Activated naive CD4-positive, alpha-beta T cell treated with anti-CD3 and anti-CD28 coated beads, Interleukin-2, amount 10 ng/mL, durations not matched to agents 7 days and 5 days (primary cell): ENCODE results near the gene DVL2.
"Not testable (repeated sequence)": the region's sequence is repeated elsewhere in the genome, so short reads cannot be mapped to it uniquely, and the experiment has no call there.

Source experiments
- CTCF ChIA-PET: fragments of 350-600 bp; sonication (Branson Sonifier 250); formaldehyde crosslinking; loops from one replicate; lab custom pipeline; 2021; ENCODE audit warnings: antibody characterized with exemption; lab: Charles Lee
- DNase-seq: peaks from one replicate; pipeline ENCODE4 v3.0.0-alpha.2; 2020
- H3K27ac Mint-ChIP-seq: one replicate; pipeline ENCODE4 v1.8.0; 2021; ENCODE audit warnings: mild to moderate bottlenecking, moderate library complexity, mixed read lengths
- H3K27me3 Mint-ChIP-seq: one replicate; pipeline ENCODE4 v1.8.0; 2021; ENCODE audit warnings: mild to moderate bottlenecking, mixed read lengths
- H3K36me3 Mint-ChIP-seq: one replicate; pipeline ENCODE4 v1.8.0; 2021; ENCODE audit warnings: mixed read lengths
- H3K4me1 Mint-ChIP-seq: one replicate; pipeline ENCODE4 v1.8.0; 2021; ENCODE audit warnings: mixed read lengths
- H3K4me3 Mint-ChIP-seq: one replicate; pipeline ENCODE4 v1.8.0; 2021; ENCODE audit warnings: mild to moderate bottlenecking, moderate library complexity, mixed read lengths
- H3K9me3 Mint-ChIP-seq: one replicate; pipeline ENCODE4 v1.8.0; 2021; ENCODE audit warnings: mixed read lengths

DVL2 gene

GRCh38 chr17:7195971-7196370 lies 38.3 kb downstream of the DVL2 start:
- Mint-ChIP-seq H3K27me3 (no peaks in the 10 kb centered on the region), H3K9me3 (no peaks in the 10 kb centered on the region), H3K4me1 (no peaks in the 10 kb centered on the region), H3K27ac (no peak overlapping the region), H3K36me3 (no peaks in the 10 kb centered on the region), H3K4me3 (no peak overlapping the region)
- no peak for DNase-seq
- CTCF ChIA-PET, result no interaction called here

DNA sequence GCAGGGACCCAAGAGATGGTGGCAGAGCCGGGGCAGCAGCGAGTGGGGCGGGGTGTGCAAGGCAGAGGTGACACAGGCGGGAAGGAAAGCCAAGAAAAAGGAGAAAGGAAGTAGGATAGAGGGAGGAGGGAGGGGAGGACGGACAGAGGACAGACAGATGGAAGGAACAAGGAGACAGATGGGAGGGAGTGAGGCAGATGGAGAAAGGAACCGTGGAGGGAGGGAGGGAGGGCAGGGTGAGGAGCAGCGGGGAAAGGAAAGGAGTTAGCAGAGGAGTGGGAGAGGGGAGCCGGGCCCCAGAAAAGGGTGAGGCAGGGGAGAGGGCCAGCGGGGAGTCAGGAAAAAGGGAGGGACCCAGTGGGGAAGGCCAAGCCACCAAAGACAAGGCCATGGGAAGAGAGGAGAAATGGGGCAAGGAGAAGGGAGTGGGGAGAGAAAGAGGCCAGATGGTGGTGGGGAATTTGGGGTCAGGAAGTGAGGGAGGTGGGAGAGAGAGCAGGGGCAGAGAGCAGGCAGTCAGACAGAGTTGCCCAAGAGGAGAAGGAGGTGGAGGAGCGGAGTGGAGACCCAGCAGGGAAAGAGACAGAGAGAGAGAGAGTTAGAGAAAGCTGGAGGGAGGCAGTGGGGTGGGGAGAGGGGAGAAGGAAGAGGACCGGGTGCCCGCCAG lies 41.9 kb downstream of the DVL2 start:
- Mint-ChIP-seq H3K36me3 (no peaks in the 10 kb centered on the region), H3K27me3 (no peaks in the 10 kb centered on the region), H3K4me3 (no peak overlapping the region), H3K4me1 (no peaks in the 10 kb centered on the region), H3K9me3 (no peaks in the 10 kb centered on the region), H3K27ac (no peak overlapping the region)
- DNase-seq, result no peak
- CTCF ChIA-PET, result no interaction called here

DNA sequence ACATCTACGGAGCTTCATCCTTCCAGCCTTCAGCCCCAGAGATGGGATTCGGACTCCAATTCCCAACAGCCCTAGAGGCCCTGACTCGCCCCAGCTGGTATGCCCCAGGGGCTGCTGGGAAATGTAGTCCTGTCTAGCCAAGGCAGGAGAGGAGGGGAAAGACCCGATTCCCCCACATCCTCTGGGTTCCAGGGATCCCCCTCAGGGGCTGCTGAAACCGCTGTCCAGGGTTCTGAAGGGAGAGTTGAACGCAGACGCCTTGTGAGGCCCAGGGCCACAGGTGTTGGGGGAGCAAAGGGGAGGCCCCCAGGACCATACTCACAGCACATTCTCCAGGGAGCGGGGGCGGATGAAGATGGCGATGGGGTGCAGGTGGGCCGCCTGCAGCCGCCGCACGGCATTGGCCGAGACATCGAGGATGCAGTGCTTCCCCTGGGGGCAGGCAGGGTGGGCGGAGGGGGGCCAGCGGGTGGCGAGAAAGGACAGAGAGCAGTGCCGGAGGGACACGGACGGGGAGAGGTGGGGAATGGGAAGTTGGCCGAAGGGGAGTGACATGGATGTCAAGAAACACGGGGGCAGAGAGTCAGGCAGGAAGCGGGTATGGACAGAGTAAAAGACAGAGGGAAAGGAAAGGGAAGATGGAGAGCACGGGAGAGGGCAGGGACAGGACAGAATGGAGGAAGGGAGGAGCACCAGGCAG lies 42.6 kb downstream of the DVL2 start:
- Mint-ChIP-seq H3K36me3 (no peaks in the 10 kb centered on the region), H3K9me3 (no peaks in the 10 kb centered on the region), H3K4me3 (no peak overlapping the region), H3K27me3 (no peaks in the 10 kb centered on the region), H3K27ac (no peak overlapping the region), H3K4me1 (peaks cover under 1% of the 10 kb centered on the region)
- peak; percentile 61 for DNase-seq
- CTCF ChIA-PET, result interaction anchor here (1.1 kb wide), 1 partner anchor 14 kb away, joined by 4 read pairs; no protein-coding TSS in a partner anchor

DNA sequence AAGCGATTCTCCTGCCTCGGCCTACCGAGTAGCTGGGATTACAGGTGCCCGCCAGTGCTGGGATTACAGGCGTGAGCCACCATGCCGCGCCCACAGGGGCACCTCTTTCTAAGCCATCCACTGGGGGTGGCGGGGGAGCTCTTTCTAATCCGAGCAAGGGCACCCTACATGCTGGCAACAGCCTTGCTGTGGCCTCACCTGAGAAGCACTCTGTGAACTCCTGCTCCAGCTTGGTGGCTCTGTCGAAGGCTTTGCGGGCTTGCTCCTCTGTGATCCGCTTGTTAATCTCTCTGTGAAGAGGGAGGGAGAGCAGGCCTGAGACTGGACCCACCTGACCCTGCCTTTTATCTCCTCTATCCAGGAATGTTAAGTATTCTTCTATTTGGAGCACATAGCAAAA lies 43.2 kb downstream of the DVL2 start:
- peaks cover 7% of the 10 kb centered on the region for H3K4me1 Mint-ChIP-seq
- H3K4me3 Mint-ChIP-seq, result no peak overlapping the region
- H3K36me3 Mint-ChIP-seq, result no peaks in the 10 kb centered on the region
- H3K27me3 Mint-ChIP-seq, result no peaks in the 10 kb centered on the region
- CTCF ChIA-PET, result interaction anchor here (1.1 kb wide), 1 partner anchor 14 kb away, joined by 4 read pairs; no protein-coding TSS in a partner anchor
- no peaks in the 10 kb centered on the region for H3K9me3 Mint-ChIP-seq
- peak; percentile 13 for DNase-seq
- no peak overlapping the region for H3K27ac Mint-ChIP-seq

DNA sequence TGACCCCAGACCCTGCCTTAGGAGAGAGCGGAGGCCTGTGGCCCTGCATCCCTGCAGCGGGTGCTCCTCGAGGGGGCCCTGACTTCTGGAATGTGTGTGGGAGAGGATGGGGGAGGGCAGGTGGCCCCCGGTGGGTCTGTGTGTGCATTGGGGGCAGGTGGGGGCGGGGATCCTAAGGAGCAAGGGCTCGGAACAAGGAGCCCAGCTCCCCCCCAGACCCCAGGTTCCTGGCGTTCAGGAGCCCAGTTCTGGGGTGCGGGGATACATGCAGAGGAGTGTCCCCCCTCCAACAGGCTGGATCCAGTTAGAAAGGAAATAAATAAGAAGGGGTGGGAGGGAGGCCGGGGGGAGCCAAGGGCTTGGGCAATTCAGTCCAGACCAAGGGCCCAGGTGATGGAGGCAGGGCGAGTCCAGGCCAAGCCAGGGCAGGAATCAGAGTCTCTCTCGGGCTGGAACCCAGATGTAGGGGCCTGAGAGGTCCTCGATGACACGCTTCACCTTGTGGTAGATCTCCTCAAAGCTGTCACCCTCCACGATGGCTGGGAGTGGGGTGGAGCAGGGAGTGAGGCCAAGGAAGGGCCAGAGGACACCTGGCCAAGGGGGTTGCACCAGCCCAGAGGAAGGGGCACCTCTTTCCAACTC lies 43.9 kb downstream of the DVL2 start:
- CTCF ChIA-PET, result interaction anchor here (1.1 kb wide), 1 partner anchor 13 kb away, joined by 4 read pairs; no protein-coding TSS in a partner anchor
- H3K4me1 Mint-ChIP-seq, result peaks cover 7% of the 10 kb centered on the region
- no peaks in the 10 kb centered on the region for H3K36me3 Mint-ChIP-seq
- peaks cover 3% of the 10 kb centered on the region for H3K27me3 Mint-ChIP-seq
- no peak overlapping the region for H3K27ac Mint-ChIP-seq
- no peak overlapping the region for H3K4me3 Mint-ChIP-seq
- H3K9me3 Mint-ChIP-seq, result no peaks in the 10 kb centered on the region
- peak; percentile 19 for DNase-seq

GRCh38 chr17:7186241-7186640 lies 48.1 kb downstream of the DVL2 start:
- no peaks in the 10 kb centered on the region for H3K36me3 Mint-ChIP-seq
- H3K27me3 Mint-ChIP-seq, result peaks cover 9% of the 10 kb centered on the region
- DNase-seq, result peak; percentile 34
- no peaks in the 10 kb centered on the region for H3K9me3 Mint-ChIP-seq
- peaks cover 7% of the 10 kb centered on the region for H3K4me1 Mint-ChIP-seq
- no peak overlapping the region for H3K27ac Mint-ChIP-seq
- no peak overlapping the region for H3K4me3 Mint-ChIP-seq
- CTCF ChIA-PET, result interaction anchor here (1.5 to 1.7 kb wide), 2 partner anchors 134 to 141 kb away, joined by 5 to 6 read pairs; no protein-coding TSS in a partner anchor

DNA sequence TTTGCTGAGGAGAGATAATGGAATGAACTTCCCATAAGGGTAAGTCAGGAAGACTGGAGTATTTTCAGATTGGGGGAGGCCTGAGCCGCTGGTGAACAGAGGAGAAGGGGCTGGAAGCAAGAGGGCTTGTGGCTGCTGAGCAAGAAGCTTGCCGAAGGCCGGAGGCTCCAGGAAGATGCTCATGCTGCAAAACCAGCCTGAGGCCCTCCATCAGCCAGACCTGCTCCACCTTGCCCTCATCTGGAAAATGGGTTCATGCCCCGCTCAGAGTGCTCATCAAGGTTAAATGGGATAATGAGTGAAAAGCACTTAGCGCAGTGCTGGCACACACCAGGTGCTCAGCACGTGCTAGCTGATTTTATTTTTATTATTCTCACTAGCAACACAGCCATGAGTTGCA lies 49.7 kb downstream of the DVL2 start:
- H3K27me3 Mint-ChIP-seq, result peaks cover 9% of the 10 kb centered on the region
- DNase-seq, result no peak
- H3K27ac Mint-ChIP-seq, result no peak overlapping the region
- CTCF ChIA-PET, result interaction anchor here (0.8 to 1.7 kb wide), 5 partner anchors 48 to 341 kb away, joined by 3 to 5 read pairs (median 3); no protein-coding TSS in a partner anchor
- no peak overlapping the region for H3K4me3 Mint-ChIP-seq
- H3K36me3 Mint-ChIP-seq, result no peaks in the 10 kb centered on the region
- H3K4me1 Mint-ChIP-seq, result peaks cover 7% of the 10 kb centered on the region
- H3K9me3 Mint-ChIP-seq, result no peaks in the 10 kb centered on the region

DNA sequence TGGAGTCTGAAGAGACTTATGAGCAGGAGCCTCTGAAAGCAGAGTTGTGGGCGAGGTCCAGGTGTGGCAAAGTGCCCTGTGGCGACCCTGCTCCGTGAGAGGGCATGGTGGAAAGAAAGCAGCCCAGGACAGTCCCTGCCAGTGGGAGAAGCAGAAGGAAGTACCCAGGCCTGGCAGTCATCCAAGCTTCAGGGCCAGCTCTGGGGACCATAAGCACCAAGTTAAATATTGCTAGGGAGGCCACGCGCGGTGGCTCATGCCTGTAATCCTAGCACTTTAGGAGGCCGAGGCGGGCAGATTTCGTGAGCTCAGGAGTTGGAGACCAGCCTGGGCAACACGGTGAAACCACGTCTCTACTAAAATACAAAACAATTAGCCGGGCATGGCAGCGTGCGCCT lies 50.2 kb downstream of the DVL2 start:
- H3K27ac Mint-ChIP-seq, result no peak overlapping the region
- DNase-seq, result no peak

DNA sequence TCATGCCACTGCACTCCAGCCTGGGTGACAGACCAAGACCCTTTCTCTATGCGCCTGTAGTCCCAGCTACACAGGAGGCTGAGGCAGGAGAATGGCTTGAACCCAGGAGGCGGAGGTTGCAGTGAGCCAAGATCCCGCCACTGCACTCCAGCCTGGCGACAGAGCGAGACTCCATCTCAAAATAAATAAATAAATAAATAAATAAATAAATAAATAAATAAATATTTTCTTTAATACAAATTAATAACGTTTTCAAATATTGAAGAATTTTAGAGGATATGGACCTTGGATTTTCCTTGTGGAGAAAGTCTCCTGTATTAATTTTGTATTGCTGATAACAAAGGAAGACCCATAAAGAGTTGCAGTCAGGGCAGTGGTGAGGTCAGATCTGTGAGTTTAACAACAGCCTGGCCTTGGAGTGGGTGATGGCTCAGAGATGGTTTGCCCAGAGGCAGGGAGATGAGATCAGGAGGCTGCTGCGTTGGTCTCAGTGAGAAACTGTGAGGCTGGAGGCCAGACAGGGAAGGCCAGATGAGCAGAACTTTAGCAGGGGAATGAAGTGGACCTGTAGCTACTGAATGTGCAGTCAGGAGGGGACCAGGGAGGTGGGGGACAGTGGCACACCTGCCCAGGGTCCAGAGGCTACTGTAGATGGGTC lies 50.8 kb downstream of the DVL2 start:
- Mint-ChIP-seq H3K27ac (no peak overlapping the region), H3K27me3 (peaks cover 9% of the 10 kb centered on the region), H3K9me3 (no peaks in the 10 kb centered on the region), H3K4me1 (peaks cover 7% of the 10 kb centered on the region), H3K36me3 (no peaks in the 10 kb centered on the region), H3K4me3 (no peak overlapping the region)
- CTCF ChIA-PET, result interaction anchor here (1.4 to 1.9 kb wide), 2 partner anchors 132 to 340 kb away, joined by 3 to 5 read pairs; no protein-coding TSS in a partner anchor
- no peak for DNase-seq

More for the DNA sequence above, 50.2 kb downstream of the DVL2 start:
- Mint-ChIP-seq H3K4me3 (no peak overlapping the region), H3K4me1 (peaks cover 7% of the 10 kb centered on the region), H3K36me3 (no peaks in the 10 kb centered on the region), H3K9me3 (no peaks in the 10 kb centered on the region), H3K27me3 (peaks cover 9% of the 10 kb centered on the region)
- CTCF ChIA-PET, result interaction anchor here (0.8 to 1.4 kb wide), 3 partner anchors 47 to 341 kb away, joined by 3 to 4 read pairs (median 3); no protein-coding TSS in a partner anchor

DNA sequence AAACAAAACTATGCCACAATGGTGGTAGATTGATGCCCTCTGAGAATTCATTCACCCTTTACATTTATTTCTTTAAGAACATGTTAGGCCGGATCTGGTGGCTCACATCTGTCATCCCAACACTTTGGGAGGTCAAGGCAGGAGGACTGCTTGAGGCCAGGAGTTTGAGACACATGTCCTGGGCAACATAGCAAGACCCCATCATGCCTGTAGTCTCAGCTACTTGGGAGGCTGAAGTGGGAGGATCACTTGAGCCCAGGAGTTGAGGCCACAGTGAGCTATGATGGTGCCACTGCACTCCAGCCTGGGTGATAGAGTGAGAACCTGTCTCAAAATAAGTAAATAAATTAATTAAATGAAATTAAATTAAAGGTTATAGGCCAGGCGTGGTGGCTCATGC lies 52.2 kb downstream of the DVL2 start:
- not testable (repeated sequence) for H3K9me3 Mint-ChIP-seq, H3K27ac Mint-ChIP-seq
- CTCF ChIA-PET, result interaction anchor here (1.4 to 1.9 kb wide), 2 partner anchors 130 to 136 kb away, joined by 5 read pairs; no protein-coding TSS in a partner anchor

GRCh38 chr17:7179317-7180254 lies 54.7 kb downstream of the DVL2 start, which contains the start of gene ASGR1:
Gene ASGR1 (minus strand): TSS chr17:7179370. CDS start chr17:7178563, 807 bp downstream.
- H3K27me3 Mint-ChIP-seq, result peaks cover 3% of the 10 kb centered on the region
- no peaks in the 10 kb centered on the region for H3K9me3 Mint-ChIP-seq
- no peak within 1 kb of the TSS for H3K4me3 Mint-ChIP-seq
- DNase-seq, result no peak
- peaks cover 14% of the 10 kb centered on the region for H3K4me1 Mint-ChIP-seq
- H3K27ac Mint-ChIP-seq, result no peak within 1 kb of the TSS
- H3K36me3 Mint-ChIP-seq, result no peaks in the 10 kb centered on the region
- CTCF ChIA-PET, result interaction anchor here (1.0 kb wide), 1 partner anchor 134 kb away, joined by 4 read pairs; no protein-coding TSS in a partner anchor

More for the DNA sequence above, 52.2 kb downstream of the DVL2 start:
- DNase-seq, H3K36me3 Mint-ChIP-seq, H3K27me3 Mint-ChIP-seq, H3K4me3 Mint-ChIP-seq: not testable (repeated sequence)
- peaks cover 19% of the 10 kb centered on the region for H3K4me1 Mint-ChIP-seq

DNA sequence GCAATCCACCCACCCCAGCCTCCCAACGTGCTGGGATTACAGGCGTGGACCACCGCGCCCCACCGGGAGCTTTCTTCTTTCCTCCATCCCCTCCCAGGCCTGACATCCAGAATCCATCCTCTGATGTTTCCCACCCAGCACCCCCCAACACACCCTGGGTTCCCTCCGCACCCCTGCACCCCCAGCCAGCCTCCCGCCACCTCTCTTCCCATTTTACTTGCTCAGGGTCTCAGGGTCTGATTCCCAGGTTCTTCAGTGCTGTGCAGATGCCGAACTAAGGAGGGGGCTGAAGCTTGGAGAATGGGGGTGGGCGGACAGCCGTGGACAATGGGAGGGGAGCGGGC lies 55.4 kb downstream of the DVL2 start:
- Mint-ChIP-seq H3K27ac (no peak overlapping the region), H3K4me3 (no peak overlapping the region), H3K36me3 (no peaks in the 10 kb centered on the region), H3K9me3 (no peaks in the 10 kb centered on the region), H3K4me1 (peaks cover 14% of the 10 kb centered on the region), H3K27me3 (peaks cover 3% of the 10 kb centered on the region)
- no peak for DNase-seq
- CTCF ChIA-PET, result interaction anchor here (0.6 to 2.7 kb wide), 2 partner anchors 18 to 127 kb away, joined by 3 to 24 read pairs; no protein-coding TSS in a partner anchor
